Stimulated activated CD4-positive, alpha-beta T cell treated with anti-CD3 and anti-CD28 coated beads, TNF-alpha, amount 100 ng/mL, for 4 hours (primary cell): ENCODE measurements around the gene CFI.
"Not testable (repeated sequence)": the region's sequence is repeated elsewhere in the genome, so short reads cannot be mapped to it uniquely, and the experiment has no call there.

Source experiments
- DNase-seq, 3 experiments: peaks; one replicate each; pipeline ENCODE4 v3.0.0-alpha.2; 2020; ENCODE audit warnings: low read depth in 3 of 3

CFI gene

DNA sequence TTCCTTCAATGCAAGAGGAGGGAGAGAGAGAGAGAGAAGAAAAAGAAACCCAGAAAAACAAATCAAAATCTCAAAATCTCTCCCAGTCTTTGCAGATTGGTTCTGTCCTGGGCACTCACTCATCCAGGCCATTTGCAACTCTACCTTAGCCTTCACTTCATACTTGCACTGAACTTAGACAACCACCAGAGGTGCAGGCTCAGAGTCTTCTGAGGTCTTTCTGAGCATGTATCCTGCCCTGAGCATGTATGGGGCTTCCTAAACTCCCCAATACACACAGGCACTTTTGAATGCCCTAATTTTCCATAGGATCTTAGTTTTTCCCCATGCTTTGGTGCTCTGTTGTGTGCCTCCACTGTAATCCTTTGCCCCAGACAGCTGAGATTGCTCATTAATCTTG lies 2.9 kb downstream of the CFI start:
- DNase-seq: no peak

DNA sequence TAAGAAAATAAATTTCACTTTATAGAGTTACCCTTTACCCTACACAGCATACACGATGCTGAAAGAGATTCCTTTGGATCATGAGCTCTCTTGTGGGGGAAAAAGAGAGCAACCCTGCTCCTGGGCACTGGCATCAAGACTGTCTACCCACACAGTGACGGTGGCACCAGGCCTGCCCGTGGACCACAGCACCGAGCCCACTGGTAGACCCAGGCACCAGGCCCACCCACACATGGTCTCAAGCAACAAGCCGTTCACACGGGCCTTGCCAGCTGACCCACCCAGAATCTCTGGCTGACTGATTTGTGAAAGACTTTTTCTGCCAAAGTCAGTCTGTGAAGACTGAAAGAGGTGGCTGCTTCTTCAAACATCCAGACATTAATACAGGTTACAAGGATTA lies 6.7 kb downstream of the CFI start:
- DNase-seq: no peak

DNA sequence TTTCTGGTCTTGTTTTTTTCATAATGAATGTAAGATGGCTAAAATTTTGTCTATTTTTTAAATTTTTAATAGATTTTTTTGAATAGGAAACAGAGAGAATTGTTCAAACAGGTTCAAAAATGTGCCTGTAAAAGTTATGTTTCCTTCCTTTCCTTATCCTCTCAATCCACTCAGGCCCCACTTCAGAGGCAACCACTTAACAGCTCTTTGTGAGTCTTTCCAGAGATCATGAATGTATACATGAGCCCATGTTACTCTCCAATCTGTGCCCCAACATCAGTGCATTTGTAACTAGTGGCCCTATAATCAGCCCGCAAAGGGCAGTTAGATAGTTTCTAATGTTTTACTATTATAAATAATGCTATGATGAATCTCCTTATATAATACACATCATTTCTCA lies 14.0 kb downstream of the CFI start:
- DNase-seq: no peak

DNA sequence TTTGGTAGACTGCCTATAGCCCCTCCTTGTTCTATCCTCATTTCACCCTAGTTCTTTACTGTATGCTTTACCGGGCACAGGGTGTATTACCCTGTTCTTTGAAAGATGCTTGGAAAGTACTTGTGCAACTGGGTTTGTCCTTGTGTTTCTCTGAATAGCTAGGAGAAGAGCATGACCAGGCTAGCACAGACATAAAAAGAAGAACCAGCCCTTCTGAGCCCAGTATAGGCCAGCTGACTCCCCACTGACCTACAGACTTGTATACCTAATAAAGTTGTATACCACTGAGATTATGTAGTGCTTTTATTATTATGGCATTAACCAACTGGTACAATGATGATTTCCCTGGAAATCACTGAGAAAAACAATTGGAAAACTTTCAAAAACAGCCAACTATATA lies 15.0 kb downstream of the CFI start:
- DNase-seq: no peak

GRCh38 chr4:109782092-109782491 lies 19.7 kb downstream of the CFI start:
- not testable (repeated sequence) for DNase-seq

GRCh38 chr4:109764789-109765402 lies 36.9 kb downstream of the CFI start:
- DNase-seq: no peak

DNA sequence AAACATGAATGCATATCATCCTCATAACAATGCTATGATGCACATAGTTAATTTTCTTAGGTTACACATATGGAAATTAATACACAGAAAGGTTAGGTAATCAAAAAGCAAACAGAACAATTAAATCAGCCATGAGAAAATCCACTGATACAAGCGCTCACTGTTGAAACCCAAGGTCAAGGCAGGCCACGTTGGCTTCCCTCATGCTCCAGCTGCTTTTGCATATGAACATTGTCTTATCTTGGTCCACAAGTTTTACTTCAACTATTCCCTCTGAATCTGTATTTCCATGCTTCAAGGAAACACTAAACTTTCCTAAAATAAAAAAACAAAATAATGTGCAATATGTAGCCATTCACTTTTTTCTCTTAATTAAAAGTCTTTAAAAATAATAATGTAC lies 37.4 kb downstream of the CFI start:
- no peak for DNase-seq

DNA sequence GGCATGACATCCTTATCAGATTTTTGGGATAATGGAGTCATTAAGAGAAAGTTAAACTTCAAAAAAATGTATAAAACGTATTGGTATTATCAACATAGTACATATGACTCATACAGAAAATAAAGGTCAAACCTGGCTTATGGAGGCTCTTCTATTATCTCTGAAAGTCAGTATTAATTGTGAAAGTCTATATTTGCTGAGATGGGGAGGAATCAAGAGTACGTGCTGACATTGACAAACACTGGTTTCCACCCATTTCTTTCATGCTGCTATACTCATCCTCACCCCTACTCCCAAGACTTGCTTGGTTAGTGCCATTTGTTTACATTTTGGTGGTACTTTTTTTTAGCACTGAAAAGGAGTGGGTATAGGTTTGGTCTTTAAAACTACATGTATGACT lies 41.1 kb downstream of the CFI start:
- no peak for DNase-seq

GRCh38 chr4:109755656-109756055 lies 46.1 kb downstream of the CFI start:
- DNase-seq: no peak

DNA sequence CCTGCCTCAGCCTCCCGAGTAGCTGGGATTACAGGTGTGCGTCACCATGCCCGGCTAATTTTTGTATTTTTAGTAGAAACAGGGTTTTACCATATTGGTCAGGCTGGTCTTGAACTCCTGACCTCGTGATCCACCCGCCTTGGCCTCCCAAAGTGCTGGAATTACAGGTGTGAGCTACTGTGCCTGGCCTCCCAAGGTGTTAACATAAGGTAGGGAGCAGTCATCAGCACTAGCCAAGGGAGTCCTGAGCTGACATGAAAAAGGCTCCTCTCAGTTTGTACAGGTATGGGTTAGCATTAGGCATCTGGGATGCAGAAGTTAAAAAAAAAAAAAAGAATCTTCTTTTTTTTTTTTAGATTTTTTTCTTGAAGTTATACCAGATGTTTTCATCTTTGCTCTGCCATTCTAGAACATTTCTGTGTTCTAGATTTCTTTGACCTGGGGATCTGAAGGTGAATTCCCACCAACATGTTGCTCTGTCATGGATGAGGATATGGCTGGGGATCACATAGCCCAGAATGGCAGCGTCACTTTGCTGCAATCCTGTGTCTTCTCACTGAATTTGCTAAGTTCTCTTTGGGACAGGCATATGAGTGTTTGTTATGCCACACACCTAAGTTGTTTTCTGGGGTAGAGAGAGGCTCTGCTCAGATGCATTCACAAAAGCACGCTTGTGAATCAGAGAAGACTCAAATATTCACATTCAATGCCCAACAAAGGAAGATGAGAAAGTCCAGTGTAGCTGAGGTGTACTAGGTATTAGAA lies 47.5 kb downstream of the CFI start:
- DNase-seq: no peak

- DNase-seq: no peak
Observed at GRCh38 chr4:109752525-109752924, 49.3 kb downstream of the CFI start.

GRCh38 chr4:109751852-109752251 lies 49.9 kb downstream of the CFI start:
- DNase-seq: no peak

- DNase-seq: no peak
Observed at GRCh38 chr4:109750652-109751244, 51.1 kb downstream of the CFI start.

GRCh38 chr4:109749388-109750082 lies 52.3 kb downstream of the CFI start:
- DNase-seq: no peak

DNA sequence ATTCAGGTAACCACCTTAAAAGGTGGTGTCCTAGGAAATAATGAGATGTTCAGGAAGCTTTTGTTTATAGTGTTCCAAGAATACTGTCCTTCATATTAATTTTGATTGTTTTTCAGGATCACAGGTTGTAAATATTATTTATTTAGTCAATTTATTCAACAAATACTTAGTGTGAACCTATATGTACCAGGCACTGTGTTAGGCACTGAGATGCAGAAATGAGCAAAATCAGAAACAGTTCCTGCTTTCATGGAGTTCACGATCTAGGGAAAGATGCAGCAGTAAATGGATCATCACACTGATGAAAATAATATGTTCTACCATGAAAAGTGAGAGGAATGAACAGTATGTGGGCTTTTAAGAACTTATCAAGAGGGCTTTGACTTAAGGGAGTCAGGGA lies 53.7 kb downstream of the CFI start:
- no peak for DNase-seq

DNA sequence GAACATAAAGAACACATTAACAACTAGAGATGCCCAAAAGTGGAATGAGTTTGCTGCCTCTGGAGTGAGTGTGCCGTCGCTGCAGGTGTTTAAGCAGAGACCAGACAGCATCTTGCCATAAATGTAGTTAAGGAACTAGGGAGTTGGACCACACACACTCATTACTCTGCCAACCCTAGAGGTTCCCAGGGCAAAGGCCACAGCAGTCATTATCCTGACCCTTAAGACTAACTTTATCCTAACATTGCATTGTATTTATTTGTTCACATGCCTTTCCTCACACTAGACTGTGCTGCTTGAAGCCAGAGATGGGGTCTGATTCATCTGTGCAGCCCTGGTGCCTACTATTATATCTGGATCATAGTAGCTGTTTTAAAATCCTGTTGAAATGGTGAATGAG lies 55.1 kb downstream of the CFI start:
- no peak for DNase-seq

DNA sequence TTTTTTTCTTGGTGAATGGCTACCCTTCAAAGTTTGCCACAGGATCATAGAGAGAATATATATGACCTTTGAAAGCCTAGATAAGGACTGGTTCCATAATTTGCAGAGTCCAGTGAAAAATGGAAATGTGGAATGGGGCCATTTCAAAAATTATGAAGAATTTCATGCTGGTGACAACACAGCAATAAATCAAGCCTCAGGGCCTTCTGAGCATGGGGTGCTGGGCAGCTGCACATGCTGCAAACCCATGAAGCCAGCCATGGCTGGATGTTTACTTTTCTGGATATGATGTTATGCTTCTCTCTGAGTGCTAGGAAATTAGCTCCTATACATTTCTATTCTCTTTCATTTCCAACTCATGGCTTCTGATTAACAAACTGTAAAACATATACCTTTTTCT lies 56.0 kb downstream of the CFI start:
- DNase-seq: no peak

GRCh38 chr4:109739547-109739946 lies 62.3 kb downstream of the CFI start:
- no peak for DNase-seq

DNA sequence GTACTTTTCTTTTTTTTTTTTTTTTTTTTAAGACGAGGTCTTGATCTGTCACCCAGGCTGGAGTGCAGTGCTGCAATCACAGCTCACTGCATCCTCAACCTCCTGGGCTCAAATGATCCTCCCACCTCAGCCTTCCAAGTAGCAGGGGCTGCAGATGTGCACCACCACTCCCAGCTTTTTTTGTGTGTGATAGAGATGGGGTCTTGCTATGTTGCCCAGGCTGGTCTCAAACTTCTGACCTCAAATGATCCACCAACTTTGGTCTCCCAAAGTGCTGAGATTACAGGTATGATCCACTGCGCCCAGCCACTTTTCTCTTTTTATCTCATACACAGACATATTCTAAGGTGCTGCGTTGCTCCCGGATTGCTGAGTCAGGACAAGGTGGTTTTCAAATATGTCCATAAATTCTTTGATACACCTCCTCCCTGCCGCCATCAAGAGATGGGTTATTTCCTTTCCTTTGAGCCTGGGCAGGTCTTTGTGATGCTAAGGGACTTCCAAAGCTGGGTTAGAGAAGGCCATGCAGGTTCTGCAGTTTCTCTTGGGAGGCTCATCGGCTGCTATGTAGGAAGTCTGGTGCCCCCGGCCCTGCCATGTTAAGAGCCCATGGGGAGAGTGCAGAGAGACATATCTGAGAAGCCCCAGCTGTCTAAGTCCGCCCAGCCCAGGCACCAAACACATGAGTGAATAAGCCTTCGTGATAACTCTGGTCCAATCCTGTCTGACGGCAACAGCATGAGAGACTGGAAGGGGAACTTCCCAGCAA lies 63.5 kb downstream of the CFI start:
- DNase-seq: no peak

- no peak for DNase-seq
Observed at GRCh38 chr4:109735566-109736365, 66.0 kb downstream of the CFI start.

DNA sequence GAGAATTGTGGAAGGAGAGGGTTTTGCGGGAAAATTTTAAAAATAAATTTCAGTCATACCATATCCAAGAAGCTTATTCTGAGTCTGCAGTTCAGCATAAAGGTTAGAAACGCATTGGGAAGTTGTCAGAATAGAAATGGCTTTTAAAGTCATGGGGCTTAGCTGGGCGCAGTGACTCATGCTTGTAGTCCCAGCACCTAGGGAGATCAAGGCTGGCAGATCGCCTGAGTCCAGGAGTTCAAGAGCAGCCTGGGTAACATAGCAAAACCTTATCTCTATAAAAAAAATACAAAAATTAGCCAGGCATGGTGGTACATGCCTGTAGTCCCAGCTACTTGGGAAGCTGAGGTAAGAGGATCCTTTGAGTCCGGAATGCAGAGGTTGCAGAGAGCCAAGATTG lies 68.1 kb downstream of the CFI start:
- no peak for DNase-seq
